OCI-LY1 (cell line): ENCODE results near the gene STAG1.

ENCODE experiments used
- EZH2 ChIP-seq: fragments of 200-600 bp; sonication (generic), shearing (Covaris generic); IDR thresholded peaks from 2 replicates; pipeline ENCODE4 v1.8.0; 2017; ENCODE audit warnings: borderline replicate concordance, mixed run types, mild to moderate bottlenecking, antibody characterized with exemption, low read length, moderate library complexity, mixed read lengths
- TF ChIP-seq, protein P1 (sequence below): fragments of 200-600 bp; sonication (generic), shearing (Covaris generic); IDR thresholded peaks from 2 replicates; pipeline ENCODE4 v1.5.1; 2017; ENCODE audit warnings: mild to moderate bottlenecking, antibody characterized with exemption, low read length, moderate library complexity, mixed read lengths

- TF ChIP-seq, protein P1, sequence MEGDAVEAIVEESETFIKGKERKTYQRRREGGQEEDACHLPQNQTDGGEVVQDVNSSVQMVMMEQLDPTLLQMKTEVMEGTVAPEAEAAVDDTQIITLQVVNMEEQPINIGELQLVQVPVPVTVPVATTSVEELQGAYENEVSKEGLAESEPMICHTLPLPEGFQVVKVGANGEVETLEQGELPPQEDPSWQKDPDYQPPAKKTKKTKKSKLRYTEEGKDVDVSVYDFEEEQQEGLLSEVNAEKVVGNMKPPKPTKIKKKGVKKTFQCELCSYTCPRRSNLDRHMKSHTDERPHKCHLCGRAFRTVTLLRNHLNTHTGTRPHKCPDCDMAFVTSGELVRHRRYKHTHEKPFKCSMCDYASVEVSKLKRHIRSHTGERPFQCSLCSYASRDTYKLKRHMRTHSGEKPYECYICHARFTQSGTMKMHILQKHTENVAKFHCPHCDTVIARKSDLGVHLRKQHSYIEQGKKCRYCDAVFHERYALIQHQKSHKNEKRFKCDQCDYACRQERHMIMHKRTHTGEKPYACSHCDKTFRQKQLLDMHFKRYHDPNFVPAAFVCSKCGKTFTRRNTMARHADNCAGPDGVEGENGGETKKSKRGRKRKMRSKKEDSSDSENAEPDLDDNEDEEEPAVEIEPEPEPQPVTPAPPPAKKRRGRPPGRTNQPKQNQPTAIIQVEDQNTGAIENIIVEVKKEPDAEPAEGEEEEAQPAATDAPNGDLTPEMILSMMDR, result no peak
- TF ChIP-seq EZH2, result no peak
These were observed 127.8 kb downstream of the STAG1 start for GRCh38 chr3:136624371-136624770.
